ENCODE data around the gene DNAJC24.
A peak's percentile ranks its signal among the peaks of the same experiment; 100 is the strongest.
"Not testable (repeated sequence)": the region's sequence is repeated elsewhere in the genome, so short reads cannot be mapped to it uniquely, and the experiment has no call there.

Gene DNAJC24

GRCh38 chr11:31369348-31370329 lies at the start of gene DNAJC24, which contains the start of gene DCDC1:
Gene DNAJC24, plus strand, starts transcription at chr11:31369860. Its CDS starts 889 bp downstream, at chr11:31370749.
Gene DCDC1, minus strand, starts transcription at chr11:31369739. Its CDS starts 41,459 bp downstream, at chr11:31328280.
- DNase-seq (ENCODE audit: low spot score): peak; percentile 90

GRCh38 chr11:31321494-31321893 lies 48.2 kb upstream of the DNAJC24 start:
- not testable (repeated sequence) for DNase-seq (ENCODE audit: low spot score)

GRCh38 chr11:31323145-31323544 lies 46.5 kb upstream of the DNAJC24 start:
- DNase-seq (ENCODE audit: low spot score): no peak

GRCh38 chr11:31325160-31325559 lies 44.5 kb upstream of the DNAJC24 start:
- peak; percentile 18 for DNase-seq (ENCODE audit: low spot score)

- no peak for DNase-seq (ENCODE audit: low spot score)
Measured at GRCh38 chr11:31326470-31327148, 43.1 kb upstream of the DNAJC24 start.

- no peak for DNase-seq (ENCODE audit: low spot score)
Measured at GRCh38 chr11:31327417-31327816, 42.2 kb upstream of the DNAJC24 start.

GRCh38 chr11:31328697-31329096 lies 41.0 kb upstream of the DNAJC24 start:
- DNase-seq (ENCODE audit: low spot score): no peak

GRCh38 chr11:31337806-31338205 lies 31.9 kb upstream of the DNAJC24 start:
- no peak for DNase-seq (ENCODE audit: low spot score)

- peak; percentile 22 for DNase-seq (ENCODE audit: low spot score)
Measured at GRCh38 chr11:31340903-31341572, 28.6 kb upstream of the DNAJC24 start.

- DNase-seq (ENCODE audit: low spot score): no peak
Measured at GRCh38 chr11:31351168-31351567, 18.5 kb upstream of the DNAJC24 start.

GRCh38 chr11:31355131-31355530 lies 14.5 kb upstream of the DNAJC24 start:
- no peak for DNase-seq (ENCODE audit: low spot score)

- no peak for DNase-seq (ENCODE audit: low spot score)
Measured at GRCh38 chr11:31355817-31356216, 13.8 kb upstream of the DNAJC24 start.

GRCh38 chr11:31361743-31362142 lies 7.9 kb upstream of the DNAJC24 start:
- DNase-seq (ENCODE audit: low spot score): no peak

GRCh38 chr11:31366795-31367194 lies 2.9 kb upstream of the DNAJC24 start:
- DNase-seq (ENCODE audit: low spot score): no peak

- no peak for DNase-seq (ENCODE audit: low spot score)
Measured at GRCh38 chr11:31375879-31376278, 6.2 kb downstream of the DNAJC24 start.

GRCh38 chr11:31383116-31383515 lies 13.5 kb downstream of the DNAJC24 start:
- DNase-seq (ENCODE audit: low spot score): no peak

GRCh38 chr11:31387379-31387778 lies 17.7 kb downstream of the DNAJC24 start:
- no peak for DNase-seq (ENCODE audit: low spot score)

GRCh38 chr11:31397239-31397834 lies 27.7 kb downstream of the DNAJC24 start:
- DNase-seq (ENCODE audit: low spot score): peak; percentile 7

GRCh38 chr11:31404614-31405013 lies 35.0 kb downstream of the DNAJC24 start:
- DNase-seq (ENCODE audit: low spot score): no peak

GRCh38 chr11:31408201-31408600 lies 38.5 kb downstream of the DNAJC24 start:
- DNase-seq (ENCODE audit: low spot score): no peak

- peak; percentile 4 for DNase-seq (ENCODE audit: low spot score)
Measured at GRCh38 chr11:31412946-31413345, 43.3 kb downstream of the DNAJC24 start.

GRCh38 chr11:31414338-31414737 lies 44.7 kb downstream of the DNAJC24 start:
- no peak for DNase-seq (ENCODE audit: low spot score)
